Caki2 (cell line): ENCODE results near the gene UBIAD1. TPM values are rescaled to one million over a fixed set of nuclear protein-coding genes. Genes with fewer than 3 reads are reported as not detected.

ENCODE experiments used
- DNase-seq: peaks from one replicate; pipeline ENCODE4 v3.0.0-alpha.2; 2015; ENCODE audit warnings: low read depth
- in situ Hi-C: cut with HindIII; loops from 2 replicates; pipeline ENCODE4 v1.10.0; 2016; ENCODE audit warnings: low sequenced_read_pairs, low pct_unique_long_range_greater_than_20kb, mixed read lengths
- total RNA-seq: library from RNA; depleted of rRNA; stranded (reverse); fragments of >200 nt; shearing (Covaris generic); gene quantifications from 2 replicates; pipeline ENCODE4 v1.2.3, GENCODE V29; 2014; ENCODE audit warnings: low replicate concordance; rRNA removed

UBIAD1 gene
- total RNA-seq, 1 experiment from 2014 or later, result 4.0 TPM

DNA sequence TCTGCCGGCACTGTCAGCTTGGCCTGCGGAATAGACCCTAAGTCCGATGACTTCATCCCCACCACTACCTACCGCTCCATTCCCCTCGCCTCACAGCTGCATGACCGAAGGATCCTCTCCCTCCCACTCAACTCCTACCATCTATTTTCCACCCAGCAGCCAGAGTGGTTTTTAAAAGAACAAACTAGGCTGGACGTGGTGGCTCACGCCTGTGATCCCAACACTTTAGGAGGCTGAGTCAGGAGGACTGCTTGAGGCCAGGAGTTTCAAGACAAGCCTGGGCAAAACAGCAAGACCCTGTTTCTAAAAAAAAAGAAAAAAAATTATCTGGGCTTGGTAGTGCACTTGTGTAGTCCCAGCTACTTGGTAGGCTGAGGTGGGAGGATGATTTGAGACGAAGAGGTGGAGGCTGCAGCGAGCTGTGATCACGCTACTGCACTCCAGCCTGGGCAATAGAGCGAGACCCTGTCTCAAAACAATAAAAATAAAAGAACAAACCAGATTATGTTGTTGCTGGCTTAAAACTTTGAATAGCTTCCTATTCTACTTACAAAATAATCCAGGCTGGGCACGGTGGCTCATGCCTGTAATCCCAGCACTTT lies 59.0 kb downstream of the UBIAD1 start:
- DNase-seq, result no peak
- in situ Hi-C loops, result no loop called here

DNA sequence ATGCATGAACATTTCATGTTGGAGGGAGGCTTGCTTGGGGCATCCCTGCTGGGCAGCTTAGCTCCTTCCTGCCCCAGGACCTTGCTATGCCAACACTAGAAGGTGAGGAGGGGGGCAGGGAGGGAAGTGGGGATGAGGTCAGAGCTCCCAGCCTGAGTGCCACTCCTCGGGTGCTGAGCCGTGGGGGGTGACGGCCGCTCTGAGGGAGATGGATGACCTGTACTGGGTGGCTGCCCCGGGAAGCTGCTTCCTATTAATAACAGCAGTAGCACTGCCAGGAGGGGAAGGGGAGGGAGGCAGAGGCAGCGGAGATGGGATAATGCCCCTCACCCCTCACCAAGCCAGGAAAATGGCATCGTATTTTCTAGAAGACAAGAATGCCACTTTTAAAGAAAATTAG lies 60.6 kb downstream of the UBIAD1 start:
- in situ Hi-C loops, result no loop called here
- DNase-seq, result no peak

DNA sequence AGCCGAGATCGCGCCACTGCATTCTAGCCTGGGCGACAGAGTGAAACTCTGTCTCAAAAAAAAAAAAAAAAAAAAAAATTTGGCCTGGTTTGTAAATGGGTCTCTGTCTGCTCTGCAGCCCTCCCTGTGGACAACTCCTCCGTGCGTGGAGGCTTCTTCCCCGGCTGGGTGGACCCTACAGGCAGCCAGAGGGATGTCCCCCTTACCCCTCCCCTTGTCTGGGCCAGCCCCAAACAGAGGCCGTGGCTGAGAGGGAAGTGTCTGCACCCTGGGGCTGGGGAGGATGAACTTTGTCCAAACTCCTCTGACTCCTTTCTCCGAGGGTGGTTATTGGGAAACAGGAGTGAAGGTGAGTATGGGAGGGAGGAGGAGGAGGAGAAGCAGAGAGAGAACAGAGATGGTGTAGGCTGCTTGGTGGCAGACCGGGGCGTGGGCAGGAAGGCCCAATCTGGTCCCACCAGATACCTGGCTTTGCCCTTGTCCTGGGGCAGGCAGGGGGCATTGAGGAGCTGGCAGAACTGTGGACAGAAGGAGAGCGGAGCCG lies 61.3 kb downstream of the UBIAD1 start:
- no peak for DNase-seq
- in situ Hi-C loops, result no loop called here

DNA sequence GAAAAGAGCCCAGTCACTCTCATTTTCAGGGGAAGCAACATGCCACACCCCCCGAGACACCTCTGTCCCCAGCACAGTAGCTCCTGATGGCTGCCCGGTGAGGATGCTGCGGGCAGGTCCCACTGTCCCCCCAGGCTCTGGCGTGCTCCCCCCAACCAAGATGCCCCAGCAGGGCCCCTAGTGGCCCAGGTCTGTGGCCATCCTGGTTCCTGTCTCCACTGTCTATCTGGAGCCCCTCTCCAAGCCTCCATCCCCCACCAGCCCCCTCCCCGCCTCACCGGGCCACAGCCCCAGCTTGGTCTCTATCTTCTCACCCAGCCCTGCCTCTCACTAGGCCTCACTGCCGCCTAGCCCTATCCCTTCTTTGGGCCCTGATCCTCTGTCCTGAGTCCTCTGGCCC lies 61.8 kb downstream of the UBIAD1 start:
- DNase-seq, result no peak
- in situ Hi-C loops, result no loop called here

DNA sequence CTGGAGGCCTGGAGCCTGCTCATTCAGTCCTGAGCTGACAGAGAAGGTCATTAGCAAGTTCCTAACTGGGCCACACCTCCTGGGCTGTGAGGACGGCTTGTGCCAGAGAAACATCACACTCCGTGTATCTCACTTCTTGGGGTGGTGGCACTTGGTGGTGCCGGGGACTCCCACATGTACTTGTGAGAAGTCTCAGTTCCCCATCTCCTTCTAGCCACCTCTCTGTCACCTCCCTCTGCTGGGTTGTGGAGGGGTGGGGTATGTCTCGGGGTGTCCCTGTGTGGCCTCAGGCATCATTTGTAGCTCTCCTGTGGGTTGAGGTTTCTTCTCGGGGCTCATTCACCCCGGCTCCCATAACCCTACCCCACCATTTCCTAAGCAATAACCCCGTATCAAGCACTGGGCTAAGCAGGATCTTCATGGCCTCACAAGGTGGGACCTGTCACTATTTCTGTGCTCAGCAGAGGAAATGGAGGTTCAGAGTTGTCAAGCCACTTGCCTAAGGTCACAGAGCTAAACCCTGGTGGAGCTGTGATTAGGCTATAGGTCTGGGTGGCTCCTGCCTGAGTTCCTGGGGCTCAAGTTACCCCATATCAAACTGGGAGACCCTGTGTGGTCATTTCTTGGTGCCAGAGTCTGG lies 62.5 kb downstream of the UBIAD1 start:
- DNase-seq, result no peak

DNA sequence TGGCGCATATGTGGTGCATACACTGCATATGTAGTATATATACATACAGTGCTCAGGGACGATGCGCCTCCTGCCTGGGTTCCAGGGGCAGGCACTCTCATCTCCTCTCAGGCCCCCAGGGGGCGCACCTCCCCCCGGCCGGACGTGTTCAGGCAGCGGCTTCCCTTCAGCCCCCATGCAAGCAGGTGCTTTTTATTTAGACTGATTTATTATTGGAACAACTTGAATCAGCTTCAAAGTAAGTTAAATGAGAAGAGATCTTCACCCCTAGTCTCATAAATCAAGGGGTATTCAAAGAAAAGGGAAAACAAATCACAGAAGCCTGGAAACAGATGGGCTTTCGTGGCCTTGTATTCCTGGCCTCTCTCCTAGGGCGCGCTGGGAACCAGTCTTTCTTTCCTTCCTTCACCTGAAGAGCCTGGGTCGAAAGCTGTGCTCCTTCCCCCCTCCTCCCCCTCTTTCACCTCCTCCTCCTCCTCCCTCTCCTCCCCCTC lies 64.6 kb downstream of the UBIAD1 start:
- no peak for DNase-seq
- in situ Hi-C loops, result no loop called here

More for the DNA sequence above, 62.5 kb downstream of the UBIAD1 start:
- in situ Hi-C loops, result no loop called here

Other genes starting within 250 kb of the UBIAD1 start
- not detected in 2 replicates for gene MASP2, start 226.0 kb upstream of the UBIAD1 start, total RNA-seq
- gene SRM, start 213.2 kb upstream of the UBIAD1 start, total RNA-seq, result 21.0 and 34.3 TPM in 2 replicates
- gene EXOSC10, start 173.3 kb upstream of the UBIAD1 start, total RNA-seq, result 32.1 and 56.5 TPM in 2 replicates
- not detected in 2 replicates for gene ANGPTL7, start 83.8 kb upstream of the UBIAD1 start, total RNA-seq
- 9.6 and 11.2 TPM in 2 replicates for gene MTOR, start 10.6 kb upstream of the UBIAD1 start, total RNA-seq
- gene DISP3, start 206.0 kb downstream of the UBIAD1 start, total RNA-seq, result 0.27 TPM in 1 of 2 replicates, not detected in the other